Smooth muscle cell (in vitro differentiated cells): ENCODE data around the gene B3GALT5. TPM values are rescaled to one million over a fixed set of nuclear protein-coding genes. Genes with fewer than 3 reads are reported as not detected.
A peak's percentile ranks its signal among the peaks of the same experiment; 100 is the strongest.

Source experiments
- DNase-seq: peaks from one replicate; lab custom pipeline; 2025; ENCODE audit not compliant: unreplicated experiment; lab: John Stamatoyannopoulos, UW
- H2AFZ ChIP-seq: fragments of 200-600 bp; sonication (generic); 2 replicates; pipeline ENCODE4 v1.6.0; 2016; ENCODE audit warnings: antibody characterized with exemption, low read depth, mild to moderate bottlenecking
- H3F3A ChIP-seq: fragments of 200-600 bp; sonication (generic); 2 replicates; pipeline ENCODE4 v1.6.0; 2017; ENCODE audit warnings: antibody characterized with exemption, low read depth
- H3K27ac ChIP-seq: fragments of 200-600 bp; sonication (generic); 2 replicates; pipeline ENCODE4 v1.5.1; 2016; ENCODE audit warnings: low read depth, mild to moderate bottlenecking
- H3K27me3 ChIP-seq: fragments of 200-600 bp; sonication (generic); 2 replicates; pipeline ENCODE4 v1.6.1; 2016; ENCODE audit warnings: low read depth, mild to moderate bottlenecking
- H3K36me3 ChIP-seq: fragments of 200-600 bp; sonication (generic); 2 replicates; pipeline ENCODE4 v1.5.1; 2016; ENCODE audit warnings: low read depth
- H3K4me1 ChIP-seq: fragments of 200-600 bp; sonication (generic); 2 replicates; pipeline ENCODE4 v1.5.1; 2016; ENCODE audit warnings: low read depth
- H3K4me2 ChIP-seq: fragments of 200-600 bp; sonication (generic); 2 replicates; pipeline ENCODE4 v1.6.0; 2016; ENCODE audit warnings: mild to moderate bottlenecking
- H3K4me3 ChIP-seq: fragments of 200-600 bp; sonication (generic); 2 replicates; pipeline ENCODE4 v1.5.1; 2016; ENCODE audit warnings: mild to moderate bottlenecking
- H3K79me2 ChIP-seq: fragments of 200-600 bp; sonication (generic); 2 replicates; pipeline ENCODE4 v1.6.0; 2016; ENCODE audit warnings: low read depth, mild to moderate bottlenecking
- H3K9ac ChIP-seq: fragments of 200-600 bp; sonication (generic); 2 replicates; pipeline ENCODE4 v1.6.0; 2016; ENCODE audit warnings: low read depth
- H3K9me3 ChIP-seq: fragments of 200-600 bp; sonication (generic); replicated peaks from 2 replicates; pipeline ENCODE4 v1.5.1; 2016; ENCODE audit warnings: low read depth
- H4K20me1 ChIP-seq: fragments of 200-600 bp; sonication (generic); 2 replicates; pipeline ENCODE4 v1.6.0; 2016; ENCODE audit warnings: low read depth
- WGBS: methylation state at CpG from one replicate; pipeline ENCODE4 v1.1.7; 2016; ENCODE audit warnings: low lambda C conversion rate; 5-methylcytosine and 5-hydroxymethylcytosine counted together
- polyA plus RNA-seq: library from polyadenylated mRNA; unstranded; fragments of >200 nt; fragmentation: Nextera tagmentation; extraction: Ambion mirVana; gene quantifications from 2 replicates; pipeline ENCODE4 v1.2.1, GENCODE V29; 2016
- total RNA-seq: library from RNA; depleted of rRNA; stranded (reverse); fragments of >200 nt; gene quantifications from 2 replicates; pipeline ENCODE4 v1.2.3, GENCODE V29; 2014
- TF ChIP-seq, protein P1 (sequence below): fragments of 200-600 bp; sonication (generic); IDR thresholded peaks from 2 replicates; pipeline ENCODE4 v1.5.1; 2017; ENCODE audit warnings: borderline replicate concordance, mild to moderate bottlenecking, antibody characterized with exemption; ENCODE audit not compliant: insufficient read depth, poor library complexity, severe bottlenecking

The B3GALT5 gene
- total and polyA plus RNA-seq, 2 experiments from 2014 or later, result 0.73 to 3.8 TPM

DNA sequence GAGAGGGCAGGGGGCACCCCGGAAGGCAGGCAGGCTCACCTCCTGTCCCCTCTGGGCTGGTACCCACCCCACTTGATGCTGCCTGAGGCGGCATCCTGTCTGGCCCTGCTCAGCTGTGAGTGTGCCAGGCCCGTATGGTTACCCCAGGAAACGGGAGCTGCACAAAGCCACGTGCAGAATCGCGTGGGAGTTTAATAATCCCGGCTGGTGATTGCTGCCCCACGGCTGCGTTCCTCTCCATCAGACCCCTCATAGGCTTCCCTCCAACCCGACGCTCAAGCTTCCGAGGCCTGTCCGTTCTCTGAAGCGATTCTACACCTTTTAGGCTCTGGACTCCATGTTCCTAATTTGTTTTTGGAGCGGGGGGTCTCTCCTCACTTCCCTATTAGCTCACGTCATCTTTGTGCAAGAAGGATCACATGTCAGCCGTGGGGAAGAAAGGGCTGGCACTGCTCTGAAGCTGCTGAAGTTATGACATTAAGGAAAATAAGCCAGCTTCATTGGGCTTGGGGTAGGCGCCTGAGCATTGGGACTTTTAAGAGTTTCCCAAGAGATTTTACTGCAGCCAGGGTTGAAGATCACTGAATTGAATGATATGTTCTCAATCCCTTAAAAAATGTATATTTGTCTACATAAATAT, 1.1 kb upstream of the B3GALT5 start:
- Histone ChIP-seq H3K4me2 (peak overlapping the region; percentile 99), H3K27ac (no peak overlapping the region), H3K4me3 (peak overlapping the region; percentile 72), H3K9ac (no peak overlapping the region), H3K79me2 (no peaks in the 10 kb centered on the region), H4K20me1 (no peaks in the 10 kb centered on the region), H3K36me3 (no peaks in the 10 kb centered on the region), H3K27me3 (no peaks in the 10 kb centered on the region), H2AFZ (no peak overlapping the region), H3F3A (no peaks in the 10 kb centered on the region), H3K4me1 (peaks cover 29% of the 10 kb centered on the region), H3K9me3 (no peaks in the 10 kb centered on the region)
- DNase-seq, result no peak
- TF ChIP-seq, protein P1, sequence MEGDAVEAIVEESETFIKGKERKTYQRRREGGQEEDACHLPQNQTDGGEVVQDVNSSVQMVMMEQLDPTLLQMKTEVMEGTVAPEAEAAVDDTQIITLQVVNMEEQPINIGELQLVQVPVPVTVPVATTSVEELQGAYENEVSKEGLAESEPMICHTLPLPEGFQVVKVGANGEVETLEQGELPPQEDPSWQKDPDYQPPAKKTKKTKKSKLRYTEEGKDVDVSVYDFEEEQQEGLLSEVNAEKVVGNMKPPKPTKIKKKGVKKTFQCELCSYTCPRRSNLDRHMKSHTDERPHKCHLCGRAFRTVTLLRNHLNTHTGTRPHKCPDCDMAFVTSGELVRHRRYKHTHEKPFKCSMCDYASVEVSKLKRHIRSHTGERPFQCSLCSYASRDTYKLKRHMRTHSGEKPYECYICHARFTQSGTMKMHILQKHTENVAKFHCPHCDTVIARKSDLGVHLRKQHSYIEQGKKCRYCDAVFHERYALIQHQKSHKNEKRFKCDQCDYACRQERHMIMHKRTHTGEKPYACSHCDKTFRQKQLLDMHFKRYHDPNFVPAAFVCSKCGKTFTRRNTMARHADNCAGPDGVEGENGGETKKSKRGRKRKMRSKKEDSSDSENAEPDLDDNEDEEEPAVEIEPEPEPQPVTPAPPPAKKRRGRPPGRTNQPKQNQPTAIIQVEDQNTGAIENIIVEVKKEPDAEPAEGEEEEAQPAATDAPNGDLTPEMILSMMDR, result no peak
- WGBS, result 36% methylated on average over 18 of the region's 19 CpGs

DNA sequence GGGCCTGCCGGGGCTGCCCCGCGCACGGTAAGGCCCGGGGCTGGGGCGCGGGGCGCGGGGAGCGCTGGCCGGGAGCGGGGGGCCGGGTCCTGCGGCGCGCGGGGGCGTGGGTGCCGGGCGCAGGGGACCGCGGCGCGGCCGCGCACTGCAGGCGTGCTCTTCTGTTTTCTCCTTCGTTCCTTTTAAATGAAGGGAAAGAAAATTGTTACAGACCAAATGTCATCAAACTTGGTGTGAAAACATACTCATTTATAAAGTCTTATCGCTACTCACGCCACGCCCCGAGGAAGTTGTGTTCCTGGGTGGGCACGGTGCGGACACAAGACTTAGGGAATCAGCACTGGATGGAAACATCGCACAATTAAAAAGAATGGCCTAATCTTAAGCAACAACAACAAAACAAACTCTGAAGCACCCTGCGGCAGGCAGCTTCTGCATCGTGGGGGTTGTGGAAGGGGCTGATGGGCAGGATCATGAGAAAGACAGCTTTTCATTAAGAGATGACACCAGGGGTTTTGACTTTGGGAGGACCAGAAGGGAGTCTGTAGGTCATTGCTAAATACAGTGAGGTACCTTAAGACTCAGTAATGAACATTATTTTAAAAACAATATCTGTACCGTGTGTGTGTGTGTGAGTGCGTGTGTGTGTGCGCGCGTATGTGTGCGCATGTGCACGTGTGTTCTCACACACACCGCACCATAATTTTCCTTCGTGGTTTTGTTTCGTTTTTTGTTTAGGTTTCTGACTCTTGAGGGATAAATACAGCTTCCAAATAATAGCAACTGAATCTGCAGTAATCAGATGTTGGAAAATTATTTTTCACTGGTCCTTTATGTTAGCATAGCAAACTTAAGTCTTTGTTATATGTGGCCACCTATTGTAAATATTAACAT, 548 bp downstream of the B3GALT5 start:
- Histone ChIP-seq H3K79me2 (no peaks in the 10 kb centered on the region), H3K9me3 (no peaks in the 10 kb centered on the region), H3K36me3 (no peaks in the 10 kb centered on the region), H3K27me3 (no peaks in the 10 kb centered on the region), H3K4me3 (peak overlapping the region; percentile 72), H3K9ac (no peak overlapping the region), H3K4me2 (peak overlapping the region; percentile 99), H2AFZ (peak overlapping the region; percentile 77), H4K20me1 (no peaks in the 10 kb centered on the region), H3F3A (no peaks in the 10 kb centered on the region), H3K27ac (no peak overlapping the region), H3K4me1 (peaks cover 29% of the 10 kb centered on the region)
- TF ChIP-seq, protein P1, result no peak
- WGBS, result 3% methylated on average over 46 of the region's 47 CpGs
- DNase-seq, result no peak

DNA sequence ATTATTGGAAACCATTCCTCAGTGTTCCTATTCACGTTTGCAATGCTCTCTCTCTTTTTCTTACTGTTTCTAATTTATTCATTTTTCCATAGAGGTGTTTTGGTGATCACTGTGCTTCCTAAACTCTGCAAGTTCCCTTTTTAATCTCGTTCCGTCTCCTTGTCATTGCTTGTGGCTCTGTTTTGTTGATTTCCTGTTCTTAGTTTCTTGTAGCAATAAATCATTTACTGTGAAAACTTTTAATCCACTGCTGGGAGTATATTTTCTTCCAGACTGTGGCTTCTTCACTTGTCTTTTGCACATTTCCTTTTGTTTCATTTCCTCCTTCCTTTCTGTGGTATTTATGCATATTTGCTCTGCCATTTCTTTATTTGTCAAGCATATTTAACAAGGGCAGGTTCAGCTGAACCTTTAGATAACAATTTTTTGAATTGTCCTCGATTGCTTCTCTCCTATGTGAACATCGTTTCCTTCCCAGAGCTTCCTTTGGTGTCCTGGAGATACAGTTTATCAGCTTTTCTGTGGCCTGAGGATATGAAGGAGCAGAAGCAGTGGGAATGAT, 3.6 kb downstream of the B3GALT5 start:
- Histone ChIP-seq H3K36me3 (no peaks in the 10 kb centered on the region), H3K4me1 (peaks cover 20% of the 10 kb centered on the region), H3K9ac (no peak overlapping the region), H3F3A (no peaks in the 10 kb centered on the region), H2AFZ (peak overlapping the region; percentile 25), H3K27me3 (no peaks in the 10 kb centered on the region), H4K20me1 (no peaks in the 10 kb centered on the region), H3K27ac (no peak overlapping the region), H3K4me2 (no peak overlapping the region), H3K4me3 (no peak overlapping the region), H3K79me2 (no peaks in the 10 kb centered on the region), H3K9me3 (no peaks in the 10 kb centered on the region)
- 86% methylated on average over 5 of the region's 5 CpGs for whole genome bisulfite sequencing
- no peak for DNase-seq
- TF ChIP-seq, protein P1, result no peak
